Measurements from ENCODE around the gene ADAMTS12. TPM values are rescaled to one million over a fixed set of nuclear protein-coding genes. Genes with fewer than 3 reads are reported as not detected.

ADAMTS12 gene
- total and polyA plus RNA-seq, 2 donors (not counting 1 experiment from before 2014, with no cell fraction given), result 10.7 to 44.8 TPM

DNA sequence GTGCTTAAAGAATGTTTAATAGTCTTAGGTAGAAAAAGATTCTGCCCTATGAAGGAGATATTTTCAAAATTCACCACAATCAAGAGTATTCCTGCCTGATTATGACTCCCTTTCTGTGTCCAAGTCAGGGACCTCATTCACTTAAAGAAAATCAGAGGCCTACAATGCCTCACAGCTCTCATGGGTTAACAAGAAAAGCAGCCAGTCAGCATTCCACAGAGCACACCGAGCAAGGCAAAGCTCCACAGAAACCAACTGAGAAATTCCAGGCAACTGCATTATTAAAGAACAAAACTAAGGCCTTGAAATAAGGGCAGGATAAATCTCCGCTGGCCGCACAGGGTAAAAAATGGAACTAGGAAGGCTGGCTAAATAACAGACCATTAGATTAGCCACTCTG, 289.9 kb downstream of the ADAMTS12 start:
- H3K36me3 ChIP-seq (ENCODE audit: control insufficient read depth, insufficient read depth, low read length), result no peaks in the 10 kb centered on the region
- H2AFZ ChIP-seq (ENCODE audit: low read length), result no peak overlapping the region
- H3K27ac ChIP-seq (ENCODE audit: insufficient read depth, low read length), result no peak overlapping the region
- no peak overlapping the region for H3K9ac ChIP-seq (ENCODE audit: insufficient read depth, low read length)
- no peaks in the 10 kb centered on the region for H4K20me1 ChIP-seq (ENCODE audit: control insufficient read depth, extremely low read depth, insufficient read depth, low read length)
- H3K9me3 ChIP-seq (ENCODE audit: control insufficient read depth, insufficient read depth, low read depth, low read length), result no peaks in the 10 kb centered on the region
- no peak overlapping the region for H3K4me2 ChIP-seq (ENCODE audit: extremely low read depth, insufficient read depth, low read length)
- H3K4me1 ChIP-seq (ENCODE audit: control insufficient read depth, extremely low read depth, insufficient read depth, low read length), result no peaks in the 10 kb centered on the region
- H3K4me3 ChIP-seq (replicated peaks in 1 of 4; ENCODE audit: control extremely low read depth in 1 of 4, insufficient read depth in 1 of 4, low read depth in 3 of 4, low read length in 4 of 4), result no peak overlapping the region
- no peaks in the 10 kb centered on the region for H3K79me2 ChIP-seq (ENCODE audit: control insufficient read depth, insufficient read depth, low read length)
- no peaks in the 10 kb centered on the region for H3K27me3 ChIP-seq (ENCODE audit: control insufficient read depth, insufficient read depth, low read length)
- TF ChIP-seq, protein P1, sequence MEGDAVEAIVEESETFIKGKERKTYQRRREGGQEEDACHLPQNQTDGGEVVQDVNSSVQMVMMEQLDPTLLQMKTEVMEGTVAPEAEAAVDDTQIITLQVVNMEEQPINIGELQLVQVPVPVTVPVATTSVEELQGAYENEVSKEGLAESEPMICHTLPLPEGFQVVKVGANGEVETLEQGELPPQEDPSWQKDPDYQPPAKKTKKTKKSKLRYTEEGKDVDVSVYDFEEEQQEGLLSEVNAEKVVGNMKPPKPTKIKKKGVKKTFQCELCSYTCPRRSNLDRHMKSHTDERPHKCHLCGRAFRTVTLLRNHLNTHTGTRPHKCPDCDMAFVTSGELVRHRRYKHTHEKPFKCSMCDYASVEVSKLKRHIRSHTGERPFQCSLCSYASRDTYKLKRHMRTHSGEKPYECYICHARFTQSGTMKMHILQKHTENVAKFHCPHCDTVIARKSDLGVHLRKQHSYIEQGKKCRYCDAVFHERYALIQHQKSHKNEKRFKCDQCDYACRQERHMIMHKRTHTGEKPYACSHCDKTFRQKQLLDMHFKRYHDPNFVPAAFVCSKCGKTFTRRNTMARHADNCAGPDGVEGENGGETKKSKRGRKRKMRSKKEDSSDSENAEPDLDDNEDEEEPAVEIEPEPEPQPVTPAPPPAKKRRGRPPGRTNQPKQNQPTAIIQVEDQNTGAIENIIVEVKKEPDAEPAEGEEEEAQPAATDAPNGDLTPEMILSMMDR (conservative IDR thresholded peaks at IDR 0.05 in 1 of 2, IDR thresholded peaks at IDR 0.05 in 1 of 2; ENCODE audit: low read depth in 1 of 2, low read length in 2 of 2), result no peak
- TF ChIP-seq EZH2 (IDR thresholded peaks at IDR 0.05; ENCODE audit: low read length, missing control alignments), result no peak
- peak in 1 of 2 donors; percentile 69 for DNase-seq (ENCODE audit: low read depth in 2 of 2)

DNA sequence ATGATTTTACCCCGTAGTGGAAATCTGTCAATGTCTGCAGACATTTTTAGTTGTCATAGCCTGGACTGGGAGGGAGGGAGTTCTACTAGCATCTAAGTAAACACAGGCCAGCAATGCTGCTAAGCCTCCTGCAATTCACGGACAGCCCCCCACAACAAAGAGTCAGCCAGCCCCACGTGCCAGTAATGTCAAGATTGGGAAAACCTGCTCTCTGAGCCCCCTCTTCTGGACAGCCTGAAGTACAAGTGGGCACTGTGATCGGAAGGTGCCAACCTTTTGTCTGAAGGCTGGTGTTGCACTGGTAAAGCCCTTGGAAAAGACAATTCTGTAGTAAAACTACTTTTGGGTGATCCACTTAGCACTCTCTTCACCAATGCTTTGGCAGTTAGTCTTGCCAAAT, 296.5 kb downstream of the ADAMTS12 start:
- Histone ChIP-seq H2AFZ (ENCODE audit: low read length) (no peak overlapping the region), H3K4me2 (ENCODE audit: extremely low read depth, insufficient read depth, low read length) (no peak overlapping the region), H3K27me3 (ENCODE audit: control insufficient read depth, insufficient read depth, low read length) (no peaks in the 10 kb centered on the region), H3K9ac (ENCODE audit: insufficient read depth, low read length) (no peak overlapping the region), H3K79me2 (ENCODE audit: control insufficient read depth, insufficient read depth, low read length) (no peaks in the 10 kb centered on the region), H3K4me3 (replicated peaks in 1 of 4; ENCODE audit: control extremely low read depth in 1 of 4, insufficient read depth in 1 of 4, low read depth in 3 of 4, low read length in 4 of 4) (no peak overlapping the region), H3K9me3 (ENCODE audit: control insufficient read depth, insufficient read depth, low read depth, low read length) (no peaks in the 10 kb centered on the region), H3K27ac (ENCODE audit: insufficient read depth, low read length) (no peak overlapping the region), H4K20me1 (ENCODE audit: control insufficient read depth, extremely low read depth, insufficient read depth, low read length) (no peaks in the 10 kb centered on the region), H3K4me1 (ENCODE audit: control insufficient read depth, extremely low read depth, insufficient read depth, low read length) (no peaks in the 10 kb centered on the region), H3K36me3 (ENCODE audit: control insufficient read depth, insufficient read depth, low read length) (no peaks in the 10 kb centered on the region)
- DNase-seq (ENCODE audit: low read depth in 2 of 2), result no peak
- no peak for TF ChIP-seq EZH2 (IDR thresholded peaks at IDR 0.05; ENCODE audit: low read length, missing control alignments)
- TF ChIP-seq, protein P1 (conservative IDR thresholded peaks at IDR 0.05 in 1 of 2, IDR thresholded peaks at IDR 0.05 in 1 of 2; ENCODE audit: low read depth in 1 of 2, low read length in 2 of 2), result no peak

DNA sequence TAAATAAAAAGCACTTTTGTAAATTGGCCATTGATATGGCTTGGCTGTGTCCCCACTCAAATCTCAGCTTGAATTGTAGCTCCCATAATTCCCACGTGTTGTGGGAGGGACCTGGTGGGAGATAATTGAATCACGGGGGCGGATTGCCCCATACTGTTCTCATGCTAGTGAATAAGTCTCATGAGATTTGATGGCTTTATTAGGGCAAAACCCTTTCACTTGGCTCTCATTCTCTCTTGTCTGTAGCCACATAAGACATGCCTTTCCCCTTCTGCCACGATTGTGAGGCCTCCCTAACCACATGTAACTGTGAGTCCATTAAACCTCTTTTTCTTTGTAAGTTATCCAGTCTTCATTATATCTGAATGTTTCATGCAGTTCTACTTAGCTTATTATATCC, 297.8 kb downstream of the ADAMTS12 start:
- Histone ChIP-seq H4K20me1 (ENCODE audit: control insufficient read depth, extremely low read depth, insufficient read depth, low read length) (no peaks in the 10 kb centered on the region), H3K27ac (ENCODE audit: insufficient read depth, low read length) (no peak overlapping the region), H3K9ac (ENCODE audit: insufficient read depth, low read length) (no peak overlapping the region), H3K4me1 (ENCODE audit: control insufficient read depth, extremely low read depth, insufficient read depth, low read length) (no peaks in the 10 kb centered on the region), H3K36me3 (ENCODE audit: control insufficient read depth, insufficient read depth, low read length) (no peaks in the 10 kb centered on the region), H2AFZ (ENCODE audit: low read length) (no peak overlapping the region), H3K27me3 (ENCODE audit: control insufficient read depth, insufficient read depth, low read length) (no peaks in the 10 kb centered on the region), H3K4me3 (replicated peaks in 1 of 4; ENCODE audit: control extremely low read depth in 1 of 4, insufficient read depth in 1 of 4, low read depth in 3 of 4, low read length in 4 of 4) (no peak overlapping the region), H3K4me2 (ENCODE audit: extremely low read depth, insufficient read depth, low read length) (no peak overlapping the region), H3K9me3 (ENCODE audit: control insufficient read depth, insufficient read depth, low read depth, low read length) (no peaks in the 10 kb centered on the region), H3K79me2 (ENCODE audit: control insufficient read depth, insufficient read depth, low read length) (no peaks in the 10 kb centered on the region)
- DNase-seq (ENCODE audit: low read depth in 2 of 2), result peak in 1 of 2 donors; percentile 9
- TF ChIP-seq, protein P1 (conservative IDR thresholded peaks at IDR 0.05 in 1 of 2, IDR thresholded peaks at IDR 0.05 in 1 of 2; ENCODE audit: low read depth in 1 of 2, low read length in 2 of 2), result no peak
- TF ChIP-seq EZH2 (IDR thresholded peaks at IDR 0.05; ENCODE audit: low read length, missing control alignments), result no peak
